KG1 (cell line): ENCODE results near the gene ZNF630.
"Not testable (repeated sequence)": the region's sequence is repeated elsewhere in the genome, so short reads cannot be mapped to it uniquely, and the experiment has no call there.

Source experiments
- DNase-seq: peaks from one replicate; lab custom pipeline; 2025; lab: John Stamatoyannopoulos, UW

ZNF630 gene

DNA sequence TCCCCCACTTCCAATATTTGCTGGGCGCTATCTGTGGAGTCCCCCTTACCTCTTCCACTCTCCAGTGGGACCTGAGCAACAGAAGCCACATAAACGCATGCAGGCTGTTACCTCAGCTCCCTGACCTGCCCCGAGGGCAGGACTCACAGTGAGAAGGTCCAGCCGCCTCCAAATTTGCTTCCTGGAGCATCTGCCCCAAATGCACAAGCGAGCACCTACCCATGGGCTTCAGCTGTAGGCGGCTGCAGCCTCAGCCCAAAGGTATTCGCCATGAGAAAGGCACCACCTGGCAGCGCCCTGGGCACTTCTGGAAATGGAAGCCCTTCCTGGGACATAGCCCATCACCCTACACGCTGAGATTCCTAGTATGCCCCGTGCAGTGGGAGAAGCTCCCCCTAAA is 41.2 kb downstream of the ZNF630 start:
- no peak for DNase-seq

GRCh38 chrX:48028091-48028490 is 43.3 kb downstream of the ZNF630 start:
- DNase-seq: no peak

- not testable (repeated sequence) for DNase-seq
Measured at GRCh38 chrX:48027545-48027944, 43.9 kb downstream of the ZNF630 start.

DNA sequence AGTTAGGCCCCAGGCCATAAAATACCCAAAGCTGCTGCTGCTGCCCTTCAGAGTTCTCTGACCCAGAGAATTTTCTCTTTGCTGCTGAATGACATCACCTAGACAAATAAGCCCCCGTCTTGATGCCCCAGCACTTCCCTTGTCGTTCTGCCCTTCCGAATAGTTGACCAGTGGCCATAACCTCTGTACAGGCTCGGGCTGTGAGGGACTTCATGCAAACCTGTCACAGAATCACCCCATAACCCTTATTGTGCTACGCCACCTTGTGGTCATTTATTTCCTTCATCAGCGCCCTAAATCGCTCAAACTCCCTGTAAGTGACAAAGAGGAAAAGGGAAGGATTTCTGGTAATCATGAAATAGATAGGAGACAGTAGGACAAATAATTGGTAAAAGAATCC is 45.9 kb downstream of the ZNF630 start:
- peak; percentile 9 for DNase-seq

DNA sequence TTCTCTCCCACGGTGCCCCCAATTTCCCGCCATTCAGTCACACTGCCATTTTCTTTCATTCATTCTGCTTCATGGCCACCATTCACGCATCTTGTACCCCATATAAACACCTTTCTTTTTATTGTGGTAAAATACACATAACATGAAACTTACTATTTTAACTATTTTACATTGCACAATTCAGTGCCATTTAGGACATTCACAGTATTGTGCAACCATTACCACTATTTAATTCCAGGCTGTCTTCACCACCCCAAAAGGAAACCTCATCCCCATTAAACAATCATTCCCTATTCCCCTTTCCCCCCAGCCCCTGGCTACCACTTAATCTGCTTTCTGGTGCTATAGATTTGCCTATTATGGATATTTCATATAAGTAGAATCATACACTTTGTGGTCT is 48.7 kb downstream of the ZNF630 start:
- DNase-seq: no peak

- DNase-seq: no peak
Measured at GRCh38 chrX:48022100-48022499, 49.3 kb downstream of the ZNF630 start.

DNA sequence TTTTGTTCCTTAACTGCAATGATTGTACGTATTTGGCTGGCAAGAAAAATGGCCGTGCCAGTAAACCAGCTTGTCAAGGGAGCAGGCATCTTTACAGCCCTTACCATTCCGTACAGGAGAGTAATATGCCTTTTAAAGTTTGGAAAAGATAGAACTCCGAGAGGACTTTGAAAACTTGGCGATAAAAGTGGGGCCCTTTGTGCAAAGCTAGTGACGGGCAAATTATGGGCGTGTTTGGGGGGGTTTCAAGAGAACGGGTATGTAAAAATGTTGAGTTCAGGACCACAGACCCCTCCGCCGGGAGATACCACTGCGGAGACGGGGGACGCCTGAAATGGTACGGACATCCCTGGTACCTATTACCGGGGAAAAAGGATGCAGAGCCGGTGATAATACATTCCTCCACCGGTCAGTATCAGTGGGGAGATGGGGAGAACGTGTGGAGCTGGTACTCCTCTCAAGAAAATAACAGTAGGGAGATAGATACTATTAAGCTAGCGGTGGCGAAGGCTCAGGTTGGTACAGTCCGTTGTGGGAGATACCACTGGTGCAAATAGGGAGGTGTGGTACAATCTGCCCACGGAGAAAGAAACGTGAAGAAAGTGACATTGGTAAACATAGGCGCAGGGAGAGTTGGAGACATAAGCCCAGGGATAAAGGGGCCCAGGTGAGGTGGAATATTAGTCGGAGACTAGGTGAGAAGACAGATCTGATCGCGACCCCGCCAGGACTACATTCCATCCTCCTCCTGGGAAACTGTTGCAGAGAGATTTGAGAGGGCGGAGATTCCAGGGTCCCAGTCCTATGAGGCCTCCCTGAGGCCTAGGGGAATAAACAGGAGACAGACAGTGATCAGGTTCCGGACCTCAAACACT is 50.2 kb downstream of the ZNF630 start:
- DNase-seq: peak; percentile 70

GRCh38 chrX:48020472-48020871 is 51.0 kb downstream of the ZNF630 start:
- not testable (repeated sequence) for DNase-seq

- not testable (repeated sequence) for DNase-seq
Measured at GRCh38 chrX:48019892-48020291, 51.5 kb downstream of the ZNF630 start.

- DNase-seq: not testable (repeated sequence)
Measured at GRCh38 chrX:48016583-48017310, 54.7 kb downstream of the ZNF630 start.

DNA sequence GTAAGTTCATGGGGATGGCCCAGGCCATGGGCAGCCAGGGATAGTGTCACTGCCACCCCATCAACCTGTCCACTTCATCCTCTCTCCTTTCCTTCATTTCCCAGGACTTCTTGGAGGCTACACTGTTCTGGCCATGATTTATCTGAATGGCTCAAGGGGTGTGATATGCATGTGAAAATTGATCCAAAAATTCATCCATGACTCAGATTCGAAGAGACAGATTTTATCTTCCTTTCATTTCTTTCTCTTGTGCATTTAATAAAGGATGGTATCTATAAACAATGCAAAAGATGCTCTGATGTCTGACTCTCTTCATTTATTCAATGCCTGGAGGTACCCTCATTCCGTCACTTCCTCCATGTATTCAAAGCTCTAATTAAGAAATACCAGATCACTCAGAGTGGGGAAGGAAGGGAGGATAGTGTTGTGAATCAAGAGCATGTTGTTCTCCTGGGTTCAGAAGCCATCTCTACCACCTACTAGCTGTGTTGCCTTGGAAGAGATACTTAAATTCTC is 61.9 kb downstream of the ZNF630 start:
- DNase-seq: not testable (repeated sequence)
